ENCODE measurements around the gene BLCAP.
"Not testable (repeated sequence)": the region's sequence is repeated elsewhere in the genome, so short reads cannot be mapped to it uniquely, and the experiment has no call there.

Gene BLCAP

GRCh38 chr20:37513779-37514359 is 13.8 kb downstream of the BLCAP start:
- DNase-seq (ENCODE audit: low read depth) = no peak

- DNase-seq (ENCODE audit: low read depth) = no peak
These were observed 15.9 kb downstream of the BLCAP start for GRCh38 chr20:37511610-37512275.

GRCh38 chr20:37510226-37510625 is 17.4 kb downstream of the BLCAP start:
- DNase-seq (ENCODE audit: low read depth) = no peak

DNA sequence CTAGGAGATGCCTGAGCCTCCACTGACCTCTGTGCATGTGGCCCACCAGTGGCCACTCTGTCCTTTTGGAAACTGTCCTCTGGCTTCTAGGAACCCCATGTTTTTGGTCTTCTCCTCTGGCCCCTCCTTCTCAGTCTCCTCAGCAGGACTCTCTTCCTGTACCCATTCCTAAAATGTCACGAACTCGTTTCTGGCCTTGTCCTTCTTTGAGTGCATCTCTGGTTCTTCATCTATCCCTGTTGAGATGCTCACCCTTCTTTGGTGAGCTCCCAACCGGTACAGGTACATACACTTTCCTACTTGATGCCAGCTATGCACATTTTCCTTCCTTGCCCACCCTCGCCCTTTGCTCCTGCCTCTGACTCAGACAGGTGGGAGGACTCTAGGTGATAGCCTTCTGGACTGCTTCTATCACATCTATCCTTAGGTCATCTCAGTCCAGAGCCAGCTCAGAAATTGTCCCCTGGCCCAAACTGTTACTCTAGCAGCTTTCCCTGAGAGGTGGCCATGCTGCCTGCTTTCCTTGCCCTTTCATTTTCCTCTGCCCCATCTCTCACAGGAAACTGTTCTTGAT is 21.4 kb downstream of the BLCAP start:
- no peak for DNase-seq (ENCODE audit: low read depth)

GRCh38 chr20:37505263-37506151 is 22.2 kb downstream of the BLCAP start:
- no peak for DNase-seq (ENCODE audit: low read depth)

GRCh38 chr20:37504404-37505096 is 23.1 kb downstream of the BLCAP start:
- DNase-seq (ENCODE audit: low read depth) = no peak

GRCh38 chr20:37503256-37503927 is 24.3 kb downstream of the BLCAP start:
- no peak for DNase-seq (ENCODE audit: low read depth)

DNA sequence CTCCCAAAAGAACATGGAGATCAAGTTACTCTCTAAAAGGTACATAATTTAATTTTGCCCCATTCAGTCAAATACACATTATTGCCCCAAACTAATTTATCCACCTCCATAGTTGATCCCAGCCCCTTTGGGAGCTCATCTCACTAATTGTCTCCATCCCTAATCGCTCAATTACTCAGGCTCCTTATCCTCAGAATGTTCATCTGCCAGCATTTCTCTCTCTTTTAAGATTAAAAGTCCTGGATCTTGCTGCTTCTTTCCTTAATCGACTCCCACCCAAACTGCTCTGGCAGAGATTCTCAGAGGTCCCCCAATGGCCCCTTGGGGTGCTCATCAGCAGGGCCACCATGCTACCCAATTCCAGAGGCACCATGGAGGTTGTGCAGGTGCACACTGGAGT is 25.0 kb downstream of the BLCAP start:
- no peak for DNase-seq (ENCODE audit: low read depth)

GRCh38 chr20:37501940-37502339 is 25.7 kb downstream of the BLCAP start:
- no peak for DNase-seq (ENCODE audit: low read depth)

DNA sequence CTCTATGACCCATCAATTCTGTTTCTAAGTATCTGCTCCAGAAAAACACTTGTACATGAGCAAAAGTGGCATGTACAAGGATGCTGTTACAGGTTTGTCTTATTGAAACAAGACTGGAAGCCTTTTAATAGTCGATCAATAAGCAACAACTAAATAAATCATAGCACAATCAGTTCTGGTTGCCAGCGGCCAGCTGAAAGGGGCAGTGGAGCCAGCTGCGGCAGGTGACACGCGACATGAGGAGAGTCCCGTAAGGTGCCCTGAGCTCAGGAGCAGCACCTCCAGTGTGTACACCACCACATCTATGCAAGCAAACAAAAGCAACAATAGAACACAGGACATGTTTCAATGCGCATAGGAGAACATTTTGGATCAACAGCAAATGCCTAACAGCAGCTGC is 27.4 kb downstream of the BLCAP start:
- no peak for DNase-seq (ENCODE audit: low read depth)

DNA sequence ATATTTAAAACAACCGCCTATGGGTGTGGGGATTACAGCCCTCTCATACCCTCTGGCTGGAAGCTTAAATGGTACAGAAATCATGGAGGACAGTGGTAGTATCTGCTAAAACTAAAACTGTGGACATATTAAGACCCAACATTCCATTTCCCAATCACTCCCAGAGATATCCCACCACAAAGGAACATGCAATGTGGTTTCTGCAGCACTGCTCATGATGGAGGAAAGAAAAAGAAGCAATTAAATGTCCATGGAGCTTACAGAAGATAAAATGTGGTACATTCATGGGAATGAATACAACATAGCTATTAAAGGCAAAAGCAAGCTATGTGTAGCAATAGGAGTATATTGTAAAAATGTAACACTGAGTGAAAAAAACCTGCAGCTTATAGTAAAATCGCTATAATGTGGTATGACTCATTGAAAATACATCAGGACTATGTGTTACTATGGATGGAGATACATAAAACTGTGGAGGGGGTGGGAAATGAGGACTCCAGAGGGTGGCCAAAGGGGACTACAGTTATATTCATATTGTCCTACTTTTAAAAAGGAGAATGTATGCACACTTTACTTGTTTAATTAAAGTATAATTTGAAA is 29.5 kb downstream of the BLCAP start:
- DNase-seq (ENCODE audit: low read depth) = peak; percentile 88

DNA sequence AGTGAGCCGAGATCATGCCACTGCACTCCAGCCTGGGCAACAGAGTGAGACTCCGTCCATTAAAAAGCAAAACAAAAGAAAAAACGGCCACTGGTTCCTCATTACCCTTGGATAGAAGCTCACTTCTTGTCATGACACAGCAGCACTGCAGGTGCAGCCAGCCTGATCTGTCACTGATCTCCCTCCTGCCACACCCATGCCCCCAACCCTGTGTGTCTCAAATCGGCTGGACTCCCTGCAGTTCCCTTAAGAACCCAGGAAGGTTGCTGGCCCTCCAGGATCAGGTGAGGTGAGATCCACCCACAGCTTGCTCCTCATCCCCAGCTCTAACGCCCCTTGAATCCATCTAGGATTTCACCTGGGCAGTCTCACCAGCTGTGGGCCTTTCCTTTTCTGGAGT is 32.9 kb downstream of the BLCAP start:
- no peak for DNase-seq (ENCODE audit: low read depth)

DNA sequence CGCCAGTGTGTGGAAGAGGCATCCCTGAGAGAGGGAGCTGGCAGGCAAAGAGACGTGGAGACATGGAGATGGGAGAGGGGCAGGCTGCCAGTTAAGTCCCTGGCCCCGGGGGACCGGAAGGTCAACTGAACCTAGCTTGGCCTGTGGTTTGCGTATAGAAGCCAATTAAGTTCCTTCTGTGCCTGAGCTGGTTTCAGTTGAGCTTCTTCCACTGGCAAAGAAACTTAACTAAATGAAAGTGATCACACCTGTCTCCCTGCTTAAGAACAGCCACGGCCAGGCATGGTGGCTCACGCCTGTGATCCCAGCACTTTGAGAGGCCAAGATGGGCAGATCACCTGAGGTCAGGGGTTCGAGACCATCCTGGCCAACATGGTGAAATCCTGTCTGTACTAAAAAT is 33.4 kb downstream of the BLCAP start:
- no peak for DNase-seq (ENCODE audit: low read depth)

DNA sequence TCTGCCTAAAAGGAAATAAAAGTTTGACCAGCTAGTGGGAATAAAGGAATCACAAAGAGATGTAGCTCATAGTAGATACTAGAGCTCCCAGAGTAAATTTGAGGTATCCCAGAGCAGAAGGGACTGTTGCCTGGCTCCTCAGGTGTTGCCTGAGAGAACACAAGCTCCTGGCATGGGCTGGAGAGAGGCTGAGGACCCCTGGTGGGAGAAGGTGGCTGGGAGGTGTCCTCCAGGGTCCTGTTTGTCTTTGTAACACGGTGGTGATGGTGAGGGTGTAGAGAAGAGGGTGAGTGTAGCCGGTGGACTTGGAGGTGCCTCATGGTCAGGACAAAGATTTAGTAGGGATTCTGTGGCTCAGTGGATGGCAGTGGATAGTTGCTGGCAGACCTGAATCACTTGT is 34.7 kb downstream of the BLCAP start:
- no peak for DNase-seq (ENCODE audit: low read depth)

DNA sequence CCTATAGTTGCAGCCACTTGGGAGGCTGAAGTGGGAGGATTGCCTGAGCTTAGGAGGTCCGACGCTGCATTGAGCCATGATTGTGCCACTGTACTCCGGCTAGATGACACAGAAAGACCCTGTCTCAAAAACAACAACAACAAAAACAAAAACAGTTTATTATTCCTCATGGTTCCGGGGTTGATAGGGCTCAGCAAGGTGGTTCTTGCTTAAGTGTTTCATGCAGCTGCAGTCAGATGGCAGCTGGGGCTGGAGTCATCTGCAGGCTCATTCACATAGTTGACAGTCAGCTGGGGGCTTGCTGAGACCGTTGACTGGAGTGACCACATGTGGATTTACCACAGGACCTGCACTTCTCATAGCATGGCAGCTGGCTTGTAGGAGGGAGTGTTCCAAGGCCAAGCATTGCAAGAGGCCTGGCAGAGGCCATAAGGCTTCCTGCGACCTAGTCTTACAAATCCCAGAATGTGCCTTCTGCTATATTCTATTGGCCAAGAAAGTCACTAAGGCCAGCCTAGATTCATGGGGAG is 35.5 kb downstream of the BLCAP start:
- DNase-seq (ENCODE audit: low read depth) = no peak

DNA sequence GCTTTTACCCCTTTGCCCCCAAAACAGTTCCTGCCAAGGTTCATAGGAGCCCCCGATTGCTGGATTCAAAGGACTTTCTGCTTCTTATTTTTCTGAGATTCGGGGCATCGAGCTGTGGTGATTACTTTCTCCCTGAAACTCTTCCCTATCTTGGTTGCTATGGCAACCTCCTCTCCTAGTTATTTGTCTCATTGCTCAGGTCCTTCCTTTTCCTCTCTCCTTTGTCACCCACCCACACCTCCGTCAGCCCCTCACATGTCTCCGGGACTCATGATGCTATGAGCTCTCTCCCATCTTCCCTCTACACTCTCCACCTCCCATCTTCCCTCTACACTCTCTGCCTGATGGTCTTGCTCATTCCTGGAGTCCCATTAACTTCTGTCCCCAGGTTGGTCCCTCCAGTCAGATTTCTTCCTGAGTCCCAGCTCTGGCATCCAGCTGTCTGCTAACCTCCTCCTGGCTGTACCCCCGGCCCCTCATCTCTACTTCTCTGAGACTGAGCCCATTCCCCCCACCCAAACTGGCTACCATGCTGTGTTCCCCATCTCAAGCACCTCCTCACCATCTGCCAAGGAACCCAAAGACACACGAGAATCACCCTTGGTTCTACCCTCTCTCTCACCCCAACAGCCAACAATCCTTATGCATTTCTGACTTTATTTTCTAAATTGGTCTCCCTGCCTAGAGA is 36.9 kb downstream of the BLCAP start:
- no peak for DNase-seq (ENCODE audit: low read depth)

GRCh38 chr20:37486209-37486608 is 41.5 kb downstream of the BLCAP start:
- not testable (repeated sequence) for DNase-seq (ENCODE audit: low read depth)

DNA sequence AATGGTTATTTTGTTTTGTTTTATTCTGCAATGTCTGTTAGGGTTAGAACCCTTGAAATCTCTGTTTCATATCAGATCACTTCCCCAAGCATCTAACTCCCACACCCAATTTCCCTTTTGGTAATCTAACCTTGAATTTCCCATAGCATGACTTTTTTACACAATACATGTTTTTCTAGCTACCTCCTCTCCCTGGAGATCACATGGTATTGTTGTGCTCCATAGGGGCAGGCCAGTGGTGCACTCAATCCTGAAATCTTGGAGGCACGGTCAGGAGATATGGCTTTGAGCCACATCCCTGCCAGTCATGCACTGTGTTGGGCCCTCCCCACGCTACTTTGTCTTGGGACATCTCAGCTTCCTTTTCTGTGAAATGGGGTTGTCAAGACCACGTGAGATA is 43.3 kb downstream of the BLCAP start:
- peak; percentile 8 for DNase-seq (ENCODE audit: low read depth)

DNA sequence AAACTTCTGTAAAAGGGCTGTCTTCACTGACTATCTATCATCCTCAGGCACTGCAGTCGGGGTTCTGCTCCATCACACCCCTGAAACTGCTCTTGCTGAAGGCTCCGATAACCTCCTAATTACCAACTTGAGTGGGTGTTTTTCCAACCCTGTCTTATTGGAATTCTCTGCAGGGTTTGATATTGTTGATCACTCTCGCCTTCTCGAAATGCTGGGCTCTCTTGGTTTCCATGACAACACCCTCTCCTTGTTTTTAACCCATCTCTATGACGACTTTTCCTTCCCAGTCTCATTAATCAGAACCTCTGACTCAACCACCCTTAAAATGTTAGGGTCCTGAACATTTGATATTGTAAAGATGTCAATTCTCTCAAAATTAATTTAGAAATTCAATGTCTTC is 46.1 kb downstream of the BLCAP start:
- DNase-seq (ENCODE audit: low read depth) = no peak

DNA sequence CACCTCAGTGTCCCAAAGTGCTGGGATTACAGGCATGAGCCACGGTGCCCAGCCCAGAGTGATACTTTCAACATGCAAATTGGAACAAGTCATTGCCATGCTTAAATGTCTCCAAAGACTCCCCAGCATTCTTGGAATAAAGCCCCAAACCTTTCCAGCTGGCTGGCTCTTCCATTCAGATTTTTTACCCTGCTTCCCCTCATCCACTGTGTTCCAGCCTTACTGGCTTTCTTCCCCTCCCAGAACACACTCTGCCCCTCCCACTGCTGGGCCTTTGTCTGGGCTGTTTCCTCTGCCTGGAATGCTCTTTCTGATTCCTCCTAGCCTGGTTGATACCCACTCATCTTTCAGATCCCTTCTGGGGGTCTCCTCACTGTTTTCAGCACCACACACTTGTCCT is 46.8 kb downstream of the BLCAP start:
- DNase-seq (ENCODE audit: low read depth) = no peak

Data from amniotic epithelial cell (primary cell).